Kidney epithelial cell (primary cell): ENCODE measurements around the gene AQP6. TPM values are rescaled to one million over a fixed set of nuclear protein-coding genes. Genes with fewer than 3 reads are reported as not detected.

ENCODE experiments used
- DNase-seq: peaks from one replicate; pipeline ENCODE4 v3.0.0-alpha.2; 2010; ENCODE audit warnings: low read depth
- H3K27me3 ChIP-seq: 2 replicates; pipeline ENCODE4 v1.6.0; 2011; ENCODE audit warnings: low read length; ENCODE audit not compliant: control insufficient read depth, insufficient read depth
- H3K36me3 ChIP-seq: 2 replicates; pipeline ENCODE4 v1.5.1; 2011; ENCODE audit warnings: low read length; ENCODE audit not compliant: control insufficient read depth, insufficient read depth
- H3K4me3 ChIP-seq: 2 replicates; pipeline ENCODE4 v1.5.1; 2011; ENCODE audit warnings: low read depth, mild to moderate bottlenecking, control low read depth, low read length
- CTCF ChIP-seq: IDR thresholded peaks from 2 replicates; pipeline ENCODE4 v1.5.1; 2011; ENCODE audit warnings: mild to moderate bottlenecking, moderate library complexity, low read length, control low read depth, inconsistent platforms; ENCODE audit not compliant: insufficient read depth, poor library complexity, severe bottlenecking
- total RNA-seq: library from RNA; depleted of rRNA; stranded (reverse); fragments of >200 nt; gene quantifications from 2 replicates; pipeline ENCODE4 v1.2.3, GENCODE V29; 2015

The AQP6 gene
- total RNA-seq, 1 donor from 2014 or later: not detected

- Histone ChIP-seq H3K4me3 (no peak overlapping the region), H3K27me3 (no peaks in the 10 kb centered on the region), H3K36me3 (peaks cover 3% of the 10 kb centered on the region)
- TF ChIP-seq CTCF: no peak
- no peak for DNase-seq
Measured at GRCh38 chr12:50016501-50017475, 44.0 kb downstream of the AQP6 start.

- no peak for DNase-seq
- Histone ChIP-seq H3K36me3 (peaks cover 3% of the 10 kb centered on the region), H3K27me3 (no peaks in the 10 kb centered on the region), H3K4me3 (no peak overlapping the region)
- no peak for TF ChIP-seq CTCF
Measured at GRCh38 chr12:50017641-50018040, 44.9 kb downstream of the AQP6 start.

- Histone ChIP-seq H3K27me3 (no peaks in the 10 kb centered on the region), H3K36me3 (peaks cover 3% of the 10 kb centered on the region), H3K4me3 (no peak overlapping the region)
- no peak for TF ChIP-seq CTCF
- no peak for DNase-seq
Measured at GRCh38 chr12:50018154-50018553, 45.4 kb downstream of the AQP6 start.

GRCh38 chr12:50018968-50019367 lies 46.2 kb downstream of the AQP6 start:
- no peak overlapping the region for H3K4me3 ChIP-seq
- no peak for DNase-seq
- peaks cover 3% of the 10 kb centered on the region for H3K36me3 ChIP-seq
- no peaks in the 10 kb centered on the region for H3K27me3 ChIP-seq
- no peak for TF ChIP-seq CTCF

GRCh38 chr12:50019524-50019923 lies 46.8 kb downstream of the AQP6 start:
- no peak for DNase-seq
- Histone ChIP-seq H3K27me3 (no peaks in the 10 kb centered on the region), H3K4me3 (no peak overlapping the region), H3K36me3 (peaks cover 3% of the 10 kb centered on the region)
- no peak for TF ChIP-seq CTCF

GRCh38 chr12:50021031-50021430 lies 48.3 kb downstream of the AQP6 start:
- H3K4me3 ChIP-seq: no peak overlapping the region
- no peak for DNase-seq
- H3K36me3 ChIP-seq: no peaks in the 10 kb centered on the region
- no peaks in the 10 kb centered on the region for H3K27me3 ChIP-seq
- TF ChIP-seq CTCF: no peak
